Superior temporal gyrus (tissue), 1 donor: ENCODE results near the gene RASSF7.
A peak's percentile ranks its signal among the peaks of the same experiment; 100 is the strongest.

Experiments
- DNase-seq: peaks from one replicate; pipeline ENCODE4 v3.0.0-alpha.2; 2016; ENCODE audit errors: extremely low spot score

The RASSF7 gene

DNA sequence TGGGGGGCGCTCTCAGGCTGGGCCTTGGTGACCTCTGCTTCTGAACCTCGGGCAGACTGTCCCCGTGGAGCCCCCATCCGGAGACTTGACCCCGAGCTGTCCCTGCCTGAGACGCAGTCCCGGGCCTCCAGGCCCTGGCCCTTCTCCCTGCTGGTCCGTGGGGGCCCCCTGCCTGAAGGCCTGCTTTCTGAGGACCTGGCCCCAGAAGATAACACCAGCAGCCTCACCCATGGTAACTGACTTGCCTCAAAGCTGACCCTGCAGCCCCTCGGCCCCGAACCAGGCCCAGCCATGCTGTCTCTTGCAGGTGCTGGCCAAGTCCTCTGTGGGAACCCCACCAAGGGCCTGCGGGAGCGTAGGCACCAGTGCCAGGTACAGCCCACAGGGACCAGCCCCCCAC lies 9.2 kb upstream of the RASSF7 start:
- DNase-seq = no peak

DNA sequence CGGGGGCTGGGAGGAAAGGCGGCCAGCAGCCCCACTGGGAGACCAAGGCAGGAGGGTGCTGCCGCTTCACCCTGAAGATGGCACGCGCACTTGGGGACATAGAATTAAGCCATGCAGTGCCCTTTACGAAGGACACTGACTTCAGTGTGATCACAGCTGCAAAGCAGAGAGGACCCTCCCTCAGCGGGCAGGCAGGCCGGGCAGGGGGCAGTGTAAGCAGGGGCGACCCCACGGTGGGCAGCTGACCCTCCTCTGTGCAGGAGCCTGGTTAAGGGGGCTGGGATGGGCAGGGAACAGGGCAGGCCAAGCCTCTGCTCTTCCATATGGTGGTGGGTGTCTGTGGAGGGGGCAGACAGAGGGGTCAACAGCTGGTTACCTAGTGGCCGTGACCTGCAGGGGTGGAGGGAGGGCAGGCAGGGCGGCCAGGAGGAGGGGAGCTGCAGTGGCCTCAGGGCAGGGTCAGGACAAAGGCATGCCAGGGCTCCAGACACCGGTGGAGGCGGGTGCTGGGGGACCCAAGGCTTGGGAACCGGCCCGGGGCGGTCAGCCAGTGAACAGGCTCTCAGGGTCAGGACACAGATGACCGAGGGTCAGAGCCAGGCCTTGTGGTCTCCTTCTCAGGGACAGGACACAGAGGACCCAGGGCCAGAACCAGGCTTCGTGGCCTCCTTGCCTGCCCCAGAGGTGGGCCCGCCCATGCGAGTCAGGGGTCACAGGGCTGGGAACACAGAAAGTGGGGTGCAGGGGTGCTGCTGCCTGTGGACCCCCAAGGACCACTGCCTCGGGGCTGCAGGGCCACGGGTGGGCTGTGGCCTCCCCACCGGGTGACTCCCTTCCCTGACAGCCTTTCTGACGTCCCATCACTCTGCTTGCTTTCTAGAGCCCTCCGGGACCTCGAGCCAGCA lies 7.4 kb upstream of the RASSF7 start:
- DNase-seq = no peak

DNA sequence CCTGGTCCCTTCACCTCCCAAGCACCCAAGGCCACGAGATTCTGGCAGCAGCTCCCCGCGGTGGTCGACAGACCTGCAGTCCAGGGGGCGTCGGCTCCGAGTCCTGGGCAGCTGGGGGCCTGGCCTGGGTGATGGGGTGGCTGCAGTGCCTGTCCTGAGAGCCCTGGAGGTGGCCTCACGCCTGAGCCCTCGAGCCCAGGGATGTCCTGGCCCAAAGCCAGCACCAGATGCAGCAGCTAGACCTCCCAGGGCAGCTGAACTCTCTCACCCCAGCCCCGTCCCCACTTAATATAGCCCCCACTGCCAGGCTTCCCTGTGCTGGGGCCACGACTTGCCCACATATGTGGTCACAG lies 6.8 kb upstream of the RASSF7 start:
- DNase-seq = no peak

DNA sequence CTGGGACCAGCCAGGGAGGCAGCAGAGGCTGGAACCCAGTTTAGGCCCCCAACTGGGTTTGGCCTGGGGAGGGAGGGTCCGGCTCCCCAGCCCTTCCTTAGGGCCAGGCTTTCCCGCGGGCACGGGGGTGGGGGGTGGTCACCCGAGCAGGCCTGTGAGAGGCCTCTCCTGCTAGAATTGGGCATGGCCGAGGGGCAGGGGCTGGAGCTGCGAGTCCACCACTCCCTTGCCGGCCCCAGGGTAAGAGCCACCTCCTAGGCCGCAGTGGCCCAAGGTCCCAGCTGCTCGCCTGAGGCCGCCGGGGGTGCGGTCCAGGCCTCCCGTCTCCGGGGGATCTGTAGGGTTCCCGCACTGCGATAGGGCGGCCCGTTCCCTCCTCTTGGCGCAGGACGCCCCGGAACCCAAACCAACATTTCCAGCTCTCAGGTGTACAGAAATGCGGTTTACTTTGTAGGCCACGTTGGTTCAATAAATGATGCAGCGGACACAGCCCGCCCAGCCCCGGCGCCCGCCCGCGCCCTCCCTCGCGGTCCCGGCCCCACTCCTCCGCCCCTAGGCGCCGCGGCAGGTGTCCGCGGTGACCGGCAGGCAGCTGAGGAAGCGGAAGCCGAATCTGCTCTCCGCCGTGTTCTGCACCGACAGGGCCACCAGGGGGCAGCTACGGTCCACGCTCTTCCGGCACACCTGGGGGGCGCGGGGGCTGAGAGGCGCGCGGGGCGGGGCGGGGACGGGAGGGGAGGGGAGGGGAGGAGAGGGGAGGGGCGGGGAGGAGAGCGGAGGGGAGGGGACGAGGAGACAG lies 6.1 kb upstream of the RASSF7 start:
- peak; percentile 30 for DNase-seq

DNA sequence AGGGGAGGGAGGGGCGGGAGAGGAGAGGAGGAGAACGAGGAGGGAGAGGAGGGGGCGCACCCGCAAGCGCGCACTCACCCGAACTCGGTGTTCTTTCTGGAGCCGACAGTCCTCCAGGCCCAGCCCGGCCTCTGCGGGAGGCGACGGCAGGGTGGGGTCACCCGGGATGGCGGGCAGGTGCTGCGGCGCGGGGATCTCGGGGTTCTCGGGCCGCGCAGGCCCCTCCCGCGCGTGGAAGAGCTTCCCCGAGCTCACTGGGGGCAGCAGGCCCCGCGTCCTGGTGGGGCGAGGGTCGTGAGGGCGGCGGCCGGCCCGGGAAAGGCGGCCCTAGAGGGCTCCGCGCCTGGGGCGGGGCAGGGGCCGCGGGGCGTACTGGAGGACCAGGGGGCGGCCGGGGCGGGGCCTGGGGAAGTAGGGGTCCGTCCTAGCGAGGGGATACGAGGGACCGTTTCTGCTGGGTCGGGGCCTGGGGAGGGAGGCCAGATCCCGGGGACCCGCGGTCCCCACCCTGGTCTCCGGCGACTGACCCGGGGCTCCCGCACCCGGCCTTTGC lies 5.5 kb upstream of the RASSF7 start:
- DNase-seq = no peak

DNA sequence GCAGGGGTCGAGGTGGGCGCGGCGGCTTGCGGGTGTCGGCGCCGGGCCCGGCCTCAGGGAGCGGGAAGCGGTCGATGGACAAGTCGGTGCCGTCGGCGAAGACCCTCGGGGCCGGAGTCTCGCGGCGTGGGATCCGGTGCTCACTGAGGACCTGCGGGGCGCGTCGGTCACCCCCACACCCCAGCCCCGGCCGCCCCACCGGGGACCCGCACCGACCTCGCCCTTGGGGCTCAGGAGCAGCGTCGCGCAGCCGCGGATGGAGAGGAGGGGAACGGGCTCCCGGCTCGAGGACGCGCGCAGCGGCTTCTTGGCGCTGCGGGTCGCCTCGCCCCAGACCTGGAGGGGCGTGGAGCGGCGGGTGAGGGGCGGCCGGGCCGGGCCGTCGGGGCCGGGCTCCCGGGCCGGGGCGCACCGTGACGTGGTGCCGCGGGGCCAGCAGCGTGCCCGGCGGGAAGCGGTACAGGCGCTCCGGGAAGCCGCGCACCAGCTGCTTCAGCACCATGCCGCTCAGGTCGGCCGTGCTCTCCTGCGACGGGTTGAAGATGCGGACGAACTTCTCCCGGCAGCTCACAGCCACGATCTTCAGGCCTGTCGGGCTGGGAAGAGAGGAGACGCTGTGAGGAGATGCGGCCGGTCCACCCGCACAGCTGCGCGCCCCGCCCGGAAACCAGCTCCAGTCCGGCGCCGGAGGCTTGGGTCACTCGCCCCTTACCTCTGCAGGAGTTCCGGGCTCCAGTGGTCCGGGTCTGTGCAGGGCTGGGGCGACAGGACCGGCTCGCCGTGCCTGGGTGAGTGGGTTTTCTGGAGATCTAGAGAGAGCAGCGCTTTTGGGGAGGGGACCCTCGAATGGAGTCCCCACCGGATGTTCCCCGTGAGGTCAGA lies 4.7 kb upstream of the RASSF7 start:
- DNase-seq = no peak

DNA sequence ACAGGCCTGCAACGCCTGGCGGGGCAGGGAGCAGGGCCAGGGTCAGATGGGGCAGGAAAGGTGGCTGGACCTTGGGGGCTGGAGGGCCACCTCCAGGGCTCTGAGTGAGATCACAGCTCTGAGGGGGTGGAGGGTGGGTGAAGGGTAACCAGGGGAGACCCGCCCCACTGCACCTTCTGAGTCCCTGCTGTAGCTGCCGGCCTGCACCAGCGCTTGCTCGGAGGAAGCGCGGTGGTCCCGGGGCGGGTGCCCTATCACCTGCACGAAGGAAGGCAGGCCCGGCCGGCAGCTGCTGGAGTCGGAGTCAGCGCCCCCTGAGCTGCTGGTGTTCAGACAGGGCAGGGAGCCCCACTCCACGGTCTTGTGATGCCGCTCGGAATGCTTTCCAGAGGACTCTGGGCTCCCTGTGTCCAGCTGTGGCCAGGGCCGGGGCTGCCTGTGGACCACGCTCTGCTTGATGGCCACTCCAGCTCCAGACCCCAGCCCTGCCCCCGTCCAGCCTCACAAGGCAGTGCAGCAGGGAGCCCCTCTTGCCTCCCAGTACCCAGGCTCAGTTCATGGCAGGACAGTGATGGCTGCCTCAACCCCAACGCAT lies 4.0 kb upstream of the RASSF7 start:
- no peak for DNase-seq

DNA sequence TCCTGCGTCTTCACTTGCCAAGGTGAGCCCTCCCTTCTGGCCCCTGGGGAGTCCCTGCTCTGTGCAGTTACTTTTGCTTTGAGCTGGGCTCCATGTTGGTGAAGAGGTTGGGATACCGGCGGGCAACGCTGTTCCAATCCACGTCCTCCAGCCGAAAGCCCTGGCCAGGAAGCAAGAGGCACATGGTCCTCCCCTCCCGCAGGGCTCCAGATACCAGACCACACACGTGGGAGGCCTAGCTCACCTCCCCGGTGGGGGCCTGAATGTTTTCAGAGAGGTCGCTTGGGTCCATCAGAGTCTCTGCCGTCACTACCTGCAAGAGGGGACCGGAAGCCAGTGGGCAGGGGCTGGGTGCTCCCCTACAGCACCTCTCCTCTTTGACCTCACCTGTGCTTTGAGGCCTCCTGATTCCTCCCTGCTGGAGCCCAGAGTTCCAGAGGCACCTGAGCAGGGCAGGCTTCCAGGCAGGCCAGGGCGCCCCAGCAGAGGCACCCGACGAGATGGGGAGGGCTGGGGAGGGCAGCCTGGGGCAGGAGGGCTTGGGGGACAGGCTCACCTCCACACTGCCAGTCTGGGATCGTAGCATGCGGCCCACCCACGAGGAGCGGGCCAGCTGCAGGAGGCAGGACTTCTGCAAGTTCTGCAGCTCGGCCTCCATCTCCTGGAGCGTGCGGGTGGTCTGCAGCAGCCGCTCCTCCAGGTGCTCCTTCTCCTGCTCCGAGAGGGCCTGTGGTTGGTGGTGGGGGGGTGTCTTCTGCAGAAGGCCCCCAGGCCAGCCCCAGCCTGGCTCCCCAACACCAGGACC lies 3.2 kb upstream of the RASSF7 start:
- DNase-seq = no peak

DNA sequence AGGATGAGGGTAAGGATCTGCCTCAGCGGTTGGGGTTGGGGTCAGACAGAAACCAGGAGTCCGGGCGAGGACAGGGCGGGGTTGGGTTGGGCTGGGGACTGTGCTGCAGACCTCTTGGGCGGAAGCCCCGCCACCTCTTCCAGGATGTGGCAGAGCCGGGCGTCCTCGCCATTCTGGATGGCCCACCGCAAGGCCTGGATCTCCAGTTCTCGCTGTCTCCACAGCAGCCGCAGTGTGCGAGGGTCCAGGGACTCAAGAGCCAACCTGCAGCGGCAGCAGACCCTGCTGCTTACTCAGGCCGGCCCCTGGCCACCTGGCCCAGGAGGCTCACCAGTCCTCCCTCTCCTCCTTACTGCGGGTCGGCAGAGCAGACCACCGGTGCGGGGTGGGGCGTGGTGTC lies 2.3 kb upstream of the RASSF7 start:
- DNase-seq = no peak

DNA sequence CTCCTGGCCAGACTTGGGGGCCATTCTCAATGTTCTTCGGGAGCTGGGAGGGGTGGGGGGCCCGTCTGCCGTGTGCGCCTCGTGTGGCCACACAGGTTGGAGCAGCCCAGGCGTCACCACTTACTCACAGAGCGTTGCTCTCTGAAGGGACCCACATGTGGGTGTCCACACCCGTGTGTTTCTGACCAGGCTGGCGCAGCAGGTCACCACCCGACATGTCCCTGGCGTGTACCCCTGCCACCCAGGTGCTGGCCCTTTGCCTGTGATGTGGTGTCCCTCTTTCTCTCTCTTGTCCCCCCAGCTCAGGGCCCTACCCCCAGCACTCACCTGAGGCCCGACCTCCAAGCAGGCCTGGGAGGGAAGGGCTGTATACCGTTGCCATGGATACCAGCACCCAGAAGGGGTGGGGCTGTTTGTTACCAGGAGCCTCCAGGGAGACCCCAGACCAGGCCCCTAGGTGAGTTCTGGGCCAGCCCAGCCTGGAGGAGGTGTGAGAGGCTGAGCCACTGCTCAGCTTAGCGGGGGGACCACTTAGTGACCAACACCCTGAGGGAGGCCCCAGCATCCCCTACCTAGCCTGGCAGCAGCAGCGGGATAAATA lies 1.6 kb upstream of the RASSF7 start:
- DNase-seq = no peak

DNA sequence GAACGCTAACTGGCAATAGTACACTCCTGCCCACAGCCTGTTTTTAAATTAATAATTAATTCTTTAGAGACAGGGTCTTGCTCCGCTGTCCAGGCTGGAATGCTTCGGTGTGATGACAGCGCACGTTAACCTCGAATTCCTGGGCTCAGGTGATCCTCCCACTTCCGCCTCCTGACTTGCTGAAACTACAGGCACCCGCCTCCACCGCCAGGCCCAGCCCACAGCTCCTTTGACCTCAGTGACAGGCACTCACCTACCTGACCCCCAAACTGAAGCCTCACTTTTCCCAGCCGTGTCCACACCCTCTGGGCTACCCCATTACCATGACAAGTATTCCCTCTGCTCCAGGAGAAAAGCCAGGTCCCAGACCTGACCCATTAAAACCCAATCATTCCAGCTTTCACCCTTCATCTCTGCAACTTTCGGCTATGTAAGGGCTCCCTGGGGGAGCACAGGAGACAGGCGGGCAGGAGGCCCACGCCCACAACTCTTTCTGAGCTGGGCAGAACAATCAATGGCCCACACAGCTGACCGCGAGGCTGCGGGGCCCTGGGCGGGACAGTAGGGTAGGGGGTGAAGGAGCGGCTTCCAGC lies 962 bp upstream of the RASSF7 start:
- no peak for DNase-seq

DNA sequence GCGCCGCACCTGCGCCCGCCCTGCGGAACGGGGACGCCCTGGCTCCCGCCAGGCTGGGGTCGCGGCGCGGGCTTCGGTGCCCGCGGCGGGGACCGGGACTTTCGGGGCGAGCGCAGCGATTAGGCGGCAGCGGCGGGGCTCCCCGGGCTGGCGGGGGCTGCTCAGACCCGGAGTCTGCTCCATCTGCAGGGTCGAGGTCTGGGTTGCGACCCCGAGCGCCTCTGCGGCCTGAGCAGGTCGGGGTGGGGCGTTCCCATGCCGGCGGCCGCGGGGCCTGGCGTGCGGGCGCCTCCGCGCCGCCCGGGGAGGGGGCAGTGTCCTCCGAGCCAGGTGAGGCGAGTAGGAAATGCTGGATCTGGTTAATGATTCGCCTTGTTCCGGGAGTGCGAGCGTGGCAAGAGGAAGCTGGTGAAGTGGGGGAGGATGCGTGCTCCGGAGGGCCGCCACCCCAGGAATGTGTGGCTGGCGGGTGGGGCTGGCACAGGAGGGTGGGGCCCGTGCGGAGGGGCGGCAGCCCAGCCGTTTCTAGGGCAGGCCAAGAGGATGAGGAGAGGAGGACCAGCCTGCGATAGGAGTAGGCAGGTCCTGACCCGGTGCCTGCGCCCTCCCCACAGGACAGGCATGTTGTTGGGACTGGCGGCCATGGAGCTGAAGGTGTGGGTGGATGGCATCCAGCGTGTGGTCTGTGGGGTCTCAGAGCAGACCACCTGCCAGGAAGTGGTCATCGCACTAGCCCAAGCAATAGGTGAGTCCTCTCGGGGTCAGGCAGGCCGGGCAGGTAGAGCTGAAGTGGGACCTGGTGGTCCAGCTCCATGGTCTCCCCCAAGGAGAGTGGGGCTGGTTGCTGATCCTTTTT lies 606 bp downstream of the RASSF7 start:
- DNase-seq = no peak

DNA sequence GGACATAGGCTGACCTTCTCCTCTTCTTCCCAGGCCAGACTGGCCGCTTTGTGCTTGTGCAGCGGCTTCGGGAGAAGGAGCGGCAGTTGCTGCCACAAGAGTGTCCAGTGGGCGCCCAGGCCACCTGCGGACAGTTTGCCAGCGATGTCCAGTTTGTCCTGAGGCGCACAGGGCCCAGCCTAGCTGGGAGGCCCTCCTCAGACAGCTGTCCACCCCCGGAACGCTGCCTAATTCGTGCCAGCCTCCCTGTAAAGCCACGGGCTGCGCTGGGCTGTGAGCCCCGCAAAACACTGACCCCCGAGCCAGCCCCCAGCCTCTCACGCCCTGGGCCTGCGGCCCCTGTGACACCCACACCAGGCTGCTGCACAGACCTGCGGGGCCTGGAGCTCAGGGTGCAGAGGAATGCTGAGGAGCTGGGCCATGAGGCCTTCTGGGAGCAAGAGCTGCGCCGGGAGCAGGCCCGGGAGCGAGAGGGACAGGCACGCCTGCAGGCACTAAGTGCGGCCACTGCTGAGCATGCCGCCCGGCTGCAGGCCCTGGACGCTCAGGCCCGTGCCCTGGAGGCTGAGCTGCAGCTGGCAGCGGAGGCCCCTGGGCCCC lies 1.4 kb downstream of the RASSF7 start:
- no peak for DNase-seq

DNA sequence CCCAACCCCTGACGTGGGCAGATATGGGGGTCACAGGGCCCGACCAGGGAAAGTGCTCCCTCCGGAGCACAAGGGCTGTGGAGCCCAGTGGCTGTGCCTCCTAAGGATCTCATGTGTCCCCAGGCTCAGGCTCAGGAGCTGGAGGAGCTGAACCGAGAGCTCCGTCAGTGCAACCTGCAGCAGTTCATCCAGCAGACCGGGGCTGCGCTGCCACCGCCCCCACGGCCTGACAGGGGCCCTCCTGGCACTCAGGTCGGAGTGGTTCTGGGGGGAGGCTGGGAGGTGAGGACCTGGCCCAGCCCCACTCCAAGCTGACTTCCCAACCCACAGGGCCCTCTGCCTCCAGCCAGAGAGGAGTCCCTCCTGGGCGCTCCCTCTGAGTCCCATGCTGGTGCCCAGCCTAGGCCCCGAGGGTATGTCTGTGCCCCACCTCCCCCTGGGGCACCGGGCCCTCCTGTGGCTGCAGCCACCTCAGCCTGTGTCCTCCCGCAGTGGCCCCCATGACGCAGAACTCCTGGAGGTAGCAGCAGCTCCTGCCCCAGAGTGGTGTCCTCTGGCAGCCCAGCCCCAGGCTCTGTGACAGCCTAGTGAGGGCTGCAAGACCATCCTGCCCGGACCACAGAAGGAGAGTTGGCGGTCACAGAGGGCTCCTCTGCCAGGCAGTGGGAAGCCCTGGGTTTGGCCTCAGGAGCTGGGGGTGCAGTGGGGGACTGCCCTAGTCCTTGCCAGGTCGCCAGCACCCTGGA lies 2.5 kb downstream of the RASSF7 start:
- DNase-seq = no peak

DNA sequence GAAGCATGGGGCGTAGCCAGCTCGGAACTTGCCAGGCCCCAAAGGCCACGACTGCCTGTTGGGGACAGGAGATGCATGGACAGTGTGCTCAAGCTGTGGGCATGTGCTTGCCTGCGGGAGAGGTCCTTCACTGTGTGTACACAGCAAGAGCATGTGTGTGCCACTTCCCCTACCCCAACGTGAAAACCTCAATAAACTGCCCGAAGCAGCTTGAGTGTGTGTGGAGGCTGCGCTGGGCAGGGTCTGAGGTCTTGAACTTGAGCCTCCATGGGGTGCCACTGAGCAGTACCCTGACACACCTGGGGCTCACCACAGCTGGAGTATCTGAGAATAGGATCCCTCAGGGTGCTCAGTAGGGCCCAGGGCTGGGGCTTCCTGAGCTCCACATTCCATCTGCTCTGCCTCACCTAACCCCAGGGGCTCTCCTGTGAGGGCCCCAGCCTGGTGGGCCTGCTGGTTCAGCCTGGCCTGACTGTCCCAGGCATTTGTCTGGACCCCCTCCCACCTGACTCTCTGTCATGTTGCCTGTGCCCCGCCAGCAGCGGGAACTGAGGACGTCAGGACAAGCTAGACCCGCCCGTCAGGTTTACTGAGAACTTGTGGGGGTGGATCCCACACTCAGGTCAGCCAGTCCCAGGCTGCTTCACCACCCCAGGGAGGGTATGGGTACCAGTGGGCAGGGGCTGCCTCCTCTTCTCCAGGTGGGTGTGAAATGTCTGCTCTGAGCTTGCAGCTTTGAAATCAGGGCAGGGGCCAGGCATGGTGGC lies 3.2 kb downstream of the RASSF7 start:
- DNase-seq = no peak

DNA sequence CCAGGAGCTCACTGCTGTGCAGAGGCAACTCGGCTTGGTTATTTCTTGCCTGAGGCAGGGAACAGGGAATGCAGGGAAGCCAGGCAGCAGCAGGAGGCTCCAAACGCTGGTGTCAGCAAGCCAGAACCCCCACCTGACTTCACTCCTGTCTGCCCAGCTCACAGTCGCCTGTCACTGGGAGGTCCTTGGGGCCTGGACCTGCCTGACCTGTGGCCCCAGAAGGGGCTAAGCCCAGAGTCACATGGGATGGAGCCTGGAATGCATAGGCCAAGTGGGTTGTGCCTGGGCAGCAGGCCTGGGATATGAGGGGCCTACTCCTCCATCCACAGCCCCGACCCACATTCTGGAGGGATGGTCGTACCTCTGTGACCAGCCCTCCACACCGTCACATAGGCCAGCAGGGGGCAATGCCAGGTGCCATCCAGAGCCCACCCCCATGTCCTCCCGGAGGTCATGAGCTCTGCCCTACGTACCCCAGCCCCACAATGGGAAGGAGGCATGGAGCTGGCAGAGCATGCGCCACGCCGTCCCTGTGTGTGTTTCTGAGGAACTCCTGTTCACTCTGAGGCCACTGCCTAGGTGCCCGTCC lies 5.2 kb downstream of the RASSF7 start:
- no peak for DNase-seq
